ENCODE data around the gene CSF2RB.

CSF2RB gene

DNA sequence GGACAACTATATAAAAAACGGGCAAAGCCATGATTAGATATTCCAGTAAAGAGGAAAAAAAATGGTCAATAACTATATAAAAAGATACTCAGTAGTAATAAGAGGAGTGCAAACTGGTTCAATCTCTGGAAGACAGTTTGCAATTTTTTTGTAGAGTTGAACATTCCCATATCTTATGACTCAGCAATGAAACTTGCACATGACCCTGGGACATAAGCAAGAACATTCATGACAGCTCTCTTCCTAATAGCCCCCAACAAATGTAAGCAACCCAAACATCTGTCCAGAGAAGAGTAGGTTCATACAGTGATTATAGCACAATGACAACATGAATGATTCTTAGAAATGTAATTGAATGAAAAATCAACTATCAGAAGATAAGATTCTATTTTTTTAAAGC is 21.8 kb upstream of the CSF2RB start:
- no peak for DNase-seq (ENCODE audit: low read depth)

DNA sequence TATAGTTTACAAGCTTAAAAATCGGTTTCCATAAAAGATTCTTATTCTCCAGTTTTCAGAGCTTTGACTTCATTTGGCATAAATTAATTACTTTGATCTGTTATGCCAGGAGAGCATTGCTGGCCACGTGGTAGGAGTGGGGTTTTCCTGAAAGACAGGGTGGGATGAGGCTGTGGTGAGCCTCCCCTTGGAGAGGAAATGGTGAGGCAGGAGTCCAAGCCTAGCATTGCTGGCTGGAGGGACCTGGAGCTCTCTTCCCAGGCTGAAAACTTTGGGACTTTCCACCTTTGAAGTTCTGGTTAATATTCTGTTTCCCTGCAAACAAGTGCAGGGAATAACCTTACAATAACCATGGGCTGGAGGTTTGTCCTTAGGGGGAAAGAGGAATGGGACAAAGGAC is 21.1 kb upstream of the CSF2RB start:
- DNase-seq (ENCODE audit: low read depth) = no peak

DNA sequence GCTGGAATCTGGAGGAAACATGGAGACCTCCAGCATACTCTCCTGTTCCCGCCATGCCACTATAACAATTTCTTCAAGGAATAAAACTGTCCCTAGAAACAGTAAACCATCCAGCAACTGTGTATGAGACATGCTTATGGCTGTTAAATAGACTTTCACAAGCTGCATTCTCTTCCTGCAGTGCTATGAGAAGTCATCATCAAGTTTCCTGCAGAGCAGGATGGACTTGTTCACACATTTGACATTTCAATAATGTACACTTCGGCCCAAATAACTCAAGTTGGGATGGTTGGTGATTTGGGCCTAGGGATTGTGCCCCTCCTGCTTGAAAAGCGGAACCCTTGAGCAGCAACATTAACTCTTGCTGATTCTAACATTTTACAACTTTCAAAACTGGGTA is 20.2 kb upstream of the CSF2RB start:
- DNase-seq (ENCODE audit: low read depth) = no peak

DNA sequence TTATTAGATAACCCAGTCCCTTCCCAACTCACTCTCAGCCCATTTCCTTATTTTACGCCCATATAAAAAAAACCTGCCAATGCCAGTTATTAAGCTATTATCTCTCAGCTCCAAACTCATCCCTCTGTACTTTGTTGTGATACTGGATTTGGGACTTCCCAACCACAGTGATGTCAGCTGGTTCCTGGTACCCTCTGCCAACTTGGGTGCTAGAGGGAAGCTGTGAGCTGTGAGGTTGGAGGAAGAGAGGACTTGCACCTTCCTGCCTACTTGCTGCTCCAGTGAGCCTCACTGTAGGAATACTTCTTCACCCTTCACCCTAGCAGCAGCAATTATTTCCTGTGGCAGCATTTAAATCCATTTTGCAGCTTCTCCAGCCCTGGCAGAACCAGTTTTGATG is 19.2 kb upstream of the CSF2RB start:
- no peak for DNase-seq (ENCODE audit: low read depth)

DNA sequence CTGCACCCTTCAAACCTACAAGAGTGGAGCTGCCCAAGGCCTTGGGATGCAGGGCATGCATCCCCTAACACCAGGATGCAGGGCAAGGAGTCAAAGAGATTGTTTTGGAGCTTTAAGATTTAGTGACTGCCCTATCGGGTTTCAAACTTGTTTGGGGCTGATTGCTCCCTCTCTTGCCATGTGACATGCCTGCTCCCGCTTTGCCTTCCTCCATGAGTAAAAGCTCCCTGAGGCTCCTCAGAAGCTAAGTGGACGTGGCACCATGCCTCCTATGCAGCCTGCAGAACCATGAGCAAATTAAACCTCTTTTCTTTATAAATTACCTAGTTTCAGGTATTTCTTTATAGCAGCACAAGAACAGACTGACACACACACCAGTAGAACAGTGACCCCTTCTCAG is 15.8 kb upstream of the CSF2RB start:
- DNase-seq (ENCODE audit: low read depth) = no peak

DNA sequence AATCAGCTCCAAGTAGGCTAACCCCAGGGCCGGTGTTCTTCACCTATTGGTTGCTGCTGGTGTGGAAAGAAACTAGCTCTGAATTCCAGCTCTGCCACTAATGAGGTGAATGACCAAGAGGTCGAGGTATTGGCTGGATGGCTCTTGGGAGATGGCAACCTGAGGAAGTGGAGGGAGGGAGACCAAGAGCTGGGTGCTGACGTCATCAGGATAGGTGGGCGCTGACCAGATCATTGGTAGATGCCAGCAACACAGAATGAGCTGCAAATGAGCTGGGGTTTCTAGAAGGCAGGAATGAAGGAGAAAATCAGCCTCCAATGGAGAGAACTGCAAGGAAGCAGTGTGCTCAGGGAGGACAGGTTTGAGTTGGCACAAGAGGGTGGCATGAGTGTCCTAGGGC is 14.7 kb upstream of the CSF2RB start:
- DNase-seq (ENCODE audit: low read depth) = no peak

DNA sequence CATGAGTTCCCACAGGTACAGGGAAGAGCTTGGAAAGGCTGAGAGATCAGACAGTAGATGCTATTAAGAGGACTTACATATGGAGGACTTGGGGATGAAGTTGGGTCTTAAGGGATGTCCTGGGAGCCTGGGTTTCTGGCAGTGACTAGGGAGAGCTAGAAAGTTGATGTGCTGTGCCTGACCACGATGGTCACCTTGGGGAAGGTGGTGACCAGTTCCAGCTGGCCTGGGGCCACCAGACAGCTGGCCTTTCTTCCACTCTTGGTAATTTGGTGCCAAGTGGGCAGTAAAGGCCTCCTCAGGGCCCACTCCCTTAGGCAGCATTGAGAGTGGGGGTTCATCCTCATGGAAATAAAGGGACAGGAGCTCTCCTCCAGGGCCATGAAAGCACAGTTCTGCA is 13.9 kb upstream of the CSF2RB start:
- DNase-seq (ENCODE audit: low read depth) = no peak

DNA sequence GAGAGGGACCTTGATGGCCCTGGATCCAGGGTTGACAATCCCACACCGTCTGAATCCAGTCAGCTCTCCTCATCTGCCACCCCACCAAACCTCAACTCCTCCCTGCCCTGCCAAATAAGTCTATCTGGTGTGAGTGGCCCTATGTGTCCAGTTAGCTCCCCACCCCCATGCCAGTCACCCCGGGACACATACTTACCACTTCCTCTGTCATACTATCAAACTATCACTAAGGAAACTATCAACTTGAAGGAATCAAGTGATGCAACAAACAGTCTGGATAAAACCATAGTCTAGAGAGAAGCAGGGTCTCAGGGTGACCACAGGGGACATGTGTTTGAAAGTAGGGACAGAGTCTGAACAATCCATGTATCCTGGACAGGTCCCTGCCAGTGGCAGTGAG is 13.2 kb upstream of the CSF2RB start:
- no peak for DNase-seq (ENCODE audit: low read depth)

DNA sequence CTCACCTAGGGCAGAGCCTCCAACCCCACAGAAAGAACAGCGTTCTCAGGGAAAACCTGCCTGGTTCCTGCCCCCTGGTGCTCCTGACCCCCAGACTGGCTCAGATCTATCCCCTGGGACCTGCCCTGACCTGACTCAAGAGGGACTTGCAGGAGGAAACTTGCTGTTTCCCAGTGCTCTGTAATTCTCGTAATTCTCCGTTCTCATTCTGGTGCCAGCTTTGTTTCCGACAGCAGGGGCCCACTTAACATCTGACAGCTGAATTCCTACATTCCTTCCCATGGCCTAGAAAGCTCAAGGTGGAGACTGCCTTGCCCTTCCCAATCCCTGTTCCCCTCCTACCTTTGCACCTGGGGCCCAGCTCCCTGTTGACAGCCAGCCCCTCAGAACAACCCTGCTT is 12.5 kb upstream of the CSF2RB start:
- DNase-seq (ENCODE audit: low read depth) = no peak

DNA sequence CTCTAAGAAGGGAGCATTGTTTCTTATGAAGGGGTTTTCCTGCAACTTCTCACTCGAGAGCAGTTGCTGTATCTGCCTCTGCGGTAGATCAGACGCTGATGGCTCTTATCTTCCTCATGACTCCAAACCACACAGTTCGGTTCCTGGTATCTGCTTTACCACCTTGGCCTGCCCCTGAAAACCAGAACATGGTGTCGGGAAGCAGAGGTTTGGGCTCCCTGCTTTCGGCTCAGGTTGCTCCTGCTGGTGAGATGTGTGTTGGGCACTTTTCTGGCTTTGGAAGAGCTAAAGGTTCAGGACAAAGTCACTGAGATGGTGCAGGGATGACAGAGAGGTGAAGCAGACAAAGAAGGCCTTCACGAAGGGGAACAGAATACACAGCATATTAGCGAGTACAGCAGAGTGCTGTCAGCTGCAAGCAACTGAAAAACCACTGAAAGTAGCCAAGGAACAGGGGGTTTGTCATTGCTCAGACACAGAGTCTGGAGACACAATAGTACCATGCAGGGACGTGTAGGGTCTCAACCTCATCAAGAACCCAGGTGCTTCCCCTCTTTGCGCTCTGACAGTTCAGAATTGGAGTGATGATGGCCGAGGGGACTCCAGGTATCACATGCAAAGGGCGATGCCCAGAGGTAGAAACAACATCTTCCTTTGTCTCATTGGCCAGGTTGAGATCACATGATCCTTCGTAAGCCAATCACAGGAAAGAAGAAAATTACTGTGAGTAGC is 11.9 kb upstream of the CSF2RB start:
- no peak for DNase-seq (ENCODE audit: low read depth)

DNA sequence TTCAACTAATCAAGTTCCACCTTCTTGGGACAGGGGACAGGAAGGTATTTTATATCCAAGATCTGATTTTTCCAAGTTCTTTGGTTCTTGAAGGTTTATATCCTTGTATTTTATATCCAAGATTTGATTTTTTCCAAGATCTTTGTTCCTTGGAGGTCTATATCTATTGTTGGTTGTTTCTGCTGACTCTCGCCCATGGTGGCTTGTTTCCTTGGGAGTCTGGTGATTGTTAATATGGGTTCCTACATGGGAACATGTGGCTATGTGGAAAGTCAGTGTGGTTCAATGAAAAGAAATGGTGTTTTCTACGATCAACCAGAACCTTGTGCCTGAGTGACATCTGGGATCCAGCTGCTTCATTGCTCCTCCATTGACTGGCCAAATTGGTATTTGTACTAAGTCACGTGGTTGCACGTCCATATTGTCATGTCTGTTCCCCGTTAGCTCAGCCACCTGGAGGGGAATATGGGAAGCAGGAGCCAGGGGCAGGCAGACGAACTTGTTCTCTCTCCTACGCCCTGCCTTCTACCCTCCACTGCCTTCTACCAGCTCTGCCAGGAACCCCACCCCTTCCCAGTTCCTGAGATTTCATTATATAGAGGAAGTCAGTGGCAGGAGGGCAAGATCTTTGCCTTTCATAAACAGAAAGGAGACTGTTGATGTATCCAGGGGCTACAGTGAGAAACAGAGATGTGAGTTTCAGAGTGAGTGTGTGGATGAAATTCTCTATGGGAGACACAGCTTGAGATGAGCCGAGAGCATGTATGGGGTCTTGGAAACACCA is 11.1 kb upstream of the CSF2RB start:
- no peak for DNase-seq (ENCODE audit: low read depth)

DNA sequence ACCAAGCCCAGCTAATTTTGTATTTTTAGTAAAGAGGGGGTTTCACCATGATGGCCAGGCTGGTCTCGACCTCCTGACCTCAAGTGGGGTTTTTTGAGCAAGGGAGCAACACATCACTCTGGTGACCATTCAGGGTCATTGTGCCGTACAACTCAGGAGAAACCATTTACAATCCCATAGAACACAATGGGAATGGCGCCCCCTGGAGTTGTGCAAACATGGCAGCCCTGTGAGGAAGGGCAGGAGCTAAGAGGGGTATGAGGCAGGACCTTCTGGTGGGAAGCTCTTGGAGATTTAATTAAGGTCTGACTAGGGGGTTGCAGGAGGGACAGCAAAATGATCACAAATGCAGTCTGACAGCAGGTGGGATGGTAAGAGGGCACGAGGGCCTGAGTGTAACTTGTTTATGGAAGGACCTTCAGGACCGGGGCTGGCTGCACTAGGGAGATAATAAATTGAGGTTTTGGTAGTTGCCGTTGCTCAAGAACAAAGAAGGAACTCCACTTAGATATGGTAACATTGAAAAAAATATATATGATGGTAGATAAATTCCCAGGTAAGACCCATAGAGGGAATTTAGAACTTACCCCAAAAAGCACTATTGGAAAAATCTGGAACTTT is 9.1 kb upstream of the CSF2RB start:
- no peak for DNase-seq (ENCODE audit: low read depth)

DNA sequence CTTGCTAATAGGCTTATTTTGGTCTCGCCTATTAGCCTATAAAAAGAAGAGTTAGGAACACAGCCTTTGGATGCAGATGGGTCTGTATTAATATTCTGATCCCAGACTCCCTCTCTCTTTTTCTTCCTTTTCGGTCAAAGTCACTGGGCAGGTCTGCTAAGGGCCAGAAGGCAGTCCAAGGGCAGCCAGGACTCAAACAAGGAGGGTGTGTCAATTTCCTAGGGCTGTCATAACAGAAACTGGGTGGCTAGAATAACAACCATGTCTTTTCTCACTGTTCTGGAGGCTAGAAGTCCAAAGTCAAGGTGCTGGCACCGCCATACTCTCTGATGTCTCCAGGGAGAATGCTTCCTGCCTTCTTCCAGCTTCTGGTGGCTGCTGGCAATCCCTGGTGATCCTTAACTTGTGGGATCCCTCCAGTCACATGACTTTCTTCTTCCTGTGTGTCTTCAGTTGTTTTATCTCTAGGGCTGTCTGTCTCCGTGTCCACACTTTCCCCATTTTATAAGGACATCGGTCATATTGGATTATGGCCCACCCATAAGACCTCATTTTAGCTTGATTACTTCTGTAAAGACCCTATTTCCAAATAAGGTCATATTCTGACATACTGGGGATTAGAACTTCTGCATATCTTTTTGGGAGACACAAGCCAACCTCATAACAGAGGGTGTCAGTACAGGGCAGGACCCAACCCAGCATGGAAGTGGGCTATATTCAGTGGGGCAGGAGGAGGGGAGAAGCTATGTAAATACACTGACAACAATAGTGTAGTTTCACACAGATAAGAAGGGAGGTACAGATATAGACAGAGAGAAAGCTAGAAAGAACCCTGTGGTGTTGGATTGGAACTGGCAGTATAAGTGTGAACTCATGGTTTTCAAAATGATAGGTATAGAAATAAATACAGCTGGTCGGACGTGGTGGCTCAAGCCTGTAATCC is 5.9 kb upstream of the CSF2RB start:
- DNase-seq (ENCODE audit: low read depth) = no peak

DNA sequence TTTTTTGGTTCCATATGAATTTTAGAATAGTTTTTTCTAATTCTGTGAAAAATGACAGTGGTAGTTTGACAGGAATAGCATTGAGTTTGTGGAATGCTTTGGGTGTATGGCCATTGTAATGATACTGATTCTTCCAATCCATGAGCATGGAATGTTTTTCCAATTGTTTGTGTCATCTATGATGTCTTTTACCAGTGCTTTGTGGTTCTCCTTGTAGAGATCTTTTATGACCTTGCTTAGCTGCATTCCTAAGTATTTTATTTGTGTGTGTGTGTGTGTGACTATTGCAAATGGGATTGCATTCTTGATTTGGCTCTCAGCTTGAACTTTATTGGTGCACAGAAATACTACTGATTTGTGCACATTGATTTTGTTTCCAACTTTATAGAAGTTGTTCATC is 3.0 kb upstream of the CSF2RB start:
- no peak for DNase-seq (ENCODE audit: low read depth)

DNA sequence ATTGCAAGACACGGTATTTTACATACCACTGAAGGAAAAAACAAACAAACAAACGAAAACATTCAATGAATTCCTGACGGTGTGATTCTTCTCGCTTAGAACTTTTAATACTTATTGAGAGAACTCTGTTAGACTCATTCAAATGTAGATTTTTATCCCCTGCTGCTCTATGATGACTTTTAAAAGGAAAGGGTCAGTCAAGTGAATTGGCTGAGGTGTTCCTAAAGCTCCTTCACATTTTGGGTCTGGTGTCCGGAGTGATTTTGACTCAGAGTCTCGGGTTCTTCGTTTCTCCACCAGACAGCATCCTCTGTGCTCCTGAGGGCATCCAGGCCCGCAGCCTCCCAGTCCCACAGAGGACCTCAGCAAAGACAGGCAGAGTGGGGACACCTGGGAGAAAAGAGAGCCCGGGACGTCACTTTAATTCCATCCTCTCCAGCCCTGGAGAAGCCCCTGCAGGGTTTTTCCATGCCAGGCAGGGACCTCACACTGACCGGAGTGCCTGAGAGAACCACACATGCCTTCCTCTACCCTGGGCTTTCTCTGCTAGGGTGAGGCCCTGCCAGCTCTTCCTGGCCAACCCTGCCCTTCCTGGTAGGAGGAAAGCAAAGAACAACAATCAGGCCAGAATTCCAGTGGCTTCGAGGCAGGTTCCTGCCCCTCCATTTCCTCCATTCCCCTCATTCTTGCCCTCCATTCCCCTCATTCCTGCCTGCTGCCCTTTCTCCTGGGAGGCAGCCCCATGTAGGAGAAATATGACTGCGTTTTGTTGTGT is 1.4 kb upstream of the CSF2RB start:
- DNase-seq (ENCODE audit: low read depth) = no peak

DNA sequence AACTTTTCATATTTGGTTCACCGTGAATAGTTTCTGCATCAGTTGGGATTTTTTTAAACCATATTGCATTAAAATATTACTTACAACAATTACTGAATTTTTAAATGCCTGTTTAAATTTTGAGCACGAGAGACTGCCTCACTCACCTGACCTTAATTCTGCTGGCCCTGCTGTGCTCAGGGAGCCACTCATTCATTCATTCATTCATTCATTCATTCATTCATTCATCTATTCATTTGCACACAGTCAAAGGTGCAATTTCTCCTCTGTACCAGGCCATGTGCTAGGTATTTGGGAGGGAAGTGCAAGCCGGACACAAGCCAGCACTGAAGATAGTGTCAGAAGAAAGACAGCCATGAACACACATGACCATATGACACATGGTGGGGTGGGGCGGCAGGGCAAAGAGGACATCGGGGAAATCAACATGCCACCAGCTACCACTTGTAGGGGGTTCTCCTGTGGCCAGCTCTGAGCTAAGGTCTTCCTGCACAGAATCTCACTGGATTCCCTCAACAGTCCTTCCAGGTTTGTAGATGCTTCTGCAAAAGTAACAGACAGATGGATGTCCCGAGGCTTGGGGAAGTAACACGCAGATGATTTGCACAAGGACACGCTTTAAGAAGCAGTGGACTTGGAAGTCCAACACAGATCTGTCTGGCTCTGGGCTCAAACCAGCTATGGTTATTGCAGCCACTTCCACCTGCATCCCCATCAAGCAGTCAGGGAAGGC is 568 bp upstream of the CSF2RB start:
- no peak for DNase-seq (ENCODE audit: low read depth)

DNA sequence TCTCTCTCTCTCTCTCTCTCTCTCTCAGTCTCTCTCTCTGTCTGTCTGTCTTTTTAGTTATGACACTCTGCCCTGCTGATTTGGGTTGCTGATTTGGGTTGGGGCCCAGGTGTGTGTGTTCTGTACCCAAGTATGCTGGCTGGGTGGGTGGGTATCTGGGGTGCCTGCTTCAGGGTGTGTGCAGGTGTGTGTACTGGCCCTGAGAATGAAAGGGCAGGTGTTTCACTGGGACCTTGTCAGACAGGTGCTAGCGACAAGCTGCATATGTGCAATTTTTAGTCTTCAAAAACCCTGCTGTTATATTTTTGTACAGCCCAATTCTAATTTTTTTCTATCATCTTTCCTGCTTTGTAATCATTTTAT is 943 bp downstream of the CSF2RB start:
- DNase-seq (ENCODE audit: low read depth) = no peak

DNA sequence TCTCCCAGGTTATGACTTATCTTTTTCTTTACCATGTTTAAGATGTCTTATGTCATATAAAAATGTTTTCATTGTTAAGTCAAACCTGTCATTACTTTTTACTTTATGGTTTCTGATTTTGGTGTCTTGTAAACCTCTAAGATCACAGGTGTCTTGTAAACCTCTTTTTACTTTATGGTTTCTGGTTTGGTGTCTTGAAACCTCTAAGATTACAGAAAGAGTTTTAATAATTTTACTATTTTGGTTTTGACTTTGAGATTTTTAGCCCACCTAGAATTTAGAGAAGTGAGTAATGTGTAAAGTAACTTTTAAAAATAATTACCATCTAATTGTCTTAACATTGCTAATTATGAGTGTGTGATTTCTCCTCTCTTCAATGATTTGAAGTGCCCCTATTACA is 2.6 kb downstream of the CSF2RB start:
- no peak for DNase-seq (ENCODE audit: low read depth)

DNA sequence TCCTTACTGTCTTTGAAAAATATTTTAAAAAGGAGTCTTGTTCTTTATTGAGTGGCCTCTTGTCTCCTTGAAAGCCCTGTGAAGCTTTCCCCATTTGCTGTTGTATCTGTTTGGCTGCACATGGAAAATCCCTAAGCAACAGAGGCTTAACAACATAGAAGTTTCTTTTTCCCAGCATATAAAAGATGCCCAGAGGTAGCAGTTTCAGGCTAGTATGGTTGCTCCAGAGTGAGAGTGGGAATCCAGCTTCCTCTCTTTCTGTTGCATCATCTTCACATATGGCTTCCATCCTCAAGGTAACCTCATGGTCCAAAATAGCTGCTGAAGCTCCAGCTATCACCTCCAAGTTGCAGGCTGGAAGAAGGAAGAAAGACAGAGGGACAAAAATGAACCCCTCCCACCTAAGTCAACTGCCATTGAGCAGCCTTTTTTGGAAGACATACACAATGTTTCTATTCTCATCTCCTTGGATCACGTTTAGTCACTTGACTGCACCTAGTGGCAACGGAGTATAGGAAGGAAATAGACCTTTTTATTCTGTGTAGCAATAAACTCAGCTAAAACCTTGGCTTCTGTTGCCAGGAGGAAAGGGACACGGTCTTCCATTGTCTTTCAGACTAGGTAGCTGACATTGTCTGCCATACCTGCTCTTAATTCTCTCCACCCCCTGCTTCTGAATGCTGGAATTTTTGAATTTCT is 5.3 kb downstream of the CSF2RB start:
- DNase-seq (ENCODE audit: low read depth) = no peak

Measured in activated gamma-delta T cell treated with anti-CD3 and anti-CD28 coated beads, Interleukin-2, amount 50 U/mL, for 16 hours (primary cell).